ENCODE results near the gene LGALS4.

LGALS4 gene

GRCh38 chr19:38781058-38781457, 31.7 kb downstream of the LGALS4 start:
- H3K4me2 ChIP-seq (ENCODE audit: low read length, poor library complexity, severe bottlenecking) = no peak overlapping the region
- no peak overlapping the region for H3K4ac ChIP-seq (ENCODE audit: low read depth in 1 of 2, low read length in 2 of 2)
- H3K4me3 ChIP-seq (ENCODE audit: insufficient read depth in 1 of 2, low read depth in 1 of 2, low read length in 2 of 2) = no peak overlapping the region
- peaks cover 2% of the 10 kb centered on the region for H3K4me1 ChIP-seq (ENCODE audit: control insufficient read depth, insufficient read depth, low read depth, low read length)
- H2AFZ ChIP-seq (ENCODE audit: low read depth, low read length) = no peak overlapping the region
- 82% methylated on average over 7 of the region's 7 CpGs for WGBS
- H3K23ac ChIP-seq (ENCODE audit: low read length in 2 of 2) = no peak overlapping the region
- no peak overlapping the region for H2BK120ac ChIP-seq (ENCODE audit: low read depth, low read length)
- H3K14ac ChIP-seq (ENCODE audit: low read length in 2 of 2) = no peak overlapping the region
- no peak overlapping the region for H2BK5ac ChIP-seq (ENCODE audit: low read depth, low read length, poor library complexity, severe bottlenecking)
- H3K79me1 ChIP-seq (replicated peaks; ENCODE audit: low read length, poor library complexity, severe bottlenecking) = no peaks in the 10 kb centered on the region
- H3K27me3 ChIP-seq (ENCODE audit: control insufficient read depth in 1 of 2, insufficient read depth in 1 of 2, low read length in 2 of 2) = peaks cover 7 to 16% of the 10 kb centered on the region in 2 experiments
- no peaks in the 10 kb centered on the region for H3K9me3 ChIP-seq (ENCODE audit: control insufficient read depth, low read length)
- no peaks in the 10 kb centered on the region for H3K36me3 ChIP-seq (ENCODE audit: control insufficient read depth in 1 of 2, insufficient read depth in 2 of 2, low read depth in 1 of 2, low read length in 2 of 2)
- no peak overlapping the region for H2AK5ac ChIP-seq (ENCODE audit: low read length, severe bottlenecking)
- H3K18ac ChIP-seq (ENCODE audit: low read depth in 1 of 2, low read length in 2 of 2) = no peak overlapping the region
- no peak overlapping the region for H4K91ac ChIP-seq (ENCODE audit: low read length)
- DNase-seq = no peak
- no peak overlapping the region for H2BK12ac ChIP-seq (ENCODE audit: low read length in 2 of 2)
- H4K8ac ChIP-seq (ENCODE audit: low read length) = no peak overlapping the region
- H3K27ac ChIP-seq (ENCODE audit: low read length, poor library complexity, severe bottlenecking) = no peak overlapping the region
- no peak overlapping the region for H2BK15ac ChIP-seq (ENCODE audit: low read depth, poor library complexity, severe bottlenecking)
- H3K9ac ChIP-seq (ENCODE audit: low read length) = no peak overlapping the region

- H2BK120ac ChIP-seq (ENCODE audit: low read depth, low read length) = no peak overlapping the region
- no peaks in the 10 kb centered on the region for H3K36me3 ChIP-seq (ENCODE audit: control insufficient read depth in 1 of 2, insufficient read depth in 2 of 2, low read depth in 1 of 2, low read length in 2 of 2)
- no peak overlapping the region for H3K14ac ChIP-seq (ENCODE audit: low read length in 2 of 2)
- no peak overlapping the region for H4K91ac ChIP-seq (ENCODE audit: low read length)
- no peak overlapping the region for H2BK5ac ChIP-seq (ENCODE audit: low read depth, low read length, poor library complexity, severe bottlenecking)
- H2AK5ac ChIP-seq (ENCODE audit: low read length, severe bottlenecking) = no peak overlapping the region
- H3K23ac ChIP-seq (ENCODE audit: low read length in 2 of 2) = no peak overlapping the region
- H3K27ac ChIP-seq (ENCODE audit: low read length, poor library complexity, severe bottlenecking) = no peak overlapping the region
- no peak overlapping the region for H3K4me2 ChIP-seq (ENCODE audit: low read length, poor library complexity, severe bottlenecking)
- WGBS = 84% methylated on average over 7 of the region's 7 CpGs
- no peaks in the 10 kb centered on the region for H3K9me3 ChIP-seq (ENCODE audit: control insufficient read depth, low read length)
- no peak overlapping the region for H2BK12ac ChIP-seq (ENCODE audit: low read length in 2 of 2)
- DNase-seq = no peak
- no peak overlapping the region for H3K18ac ChIP-seq (ENCODE audit: low read depth in 1 of 2, low read length in 2 of 2)
- no peak overlapping the region for H2AFZ ChIP-seq (ENCODE audit: low read depth, low read length)
- peaks cover 7 to 16% of the 10 kb centered on the region in 2 experiments for H3K27me3 ChIP-seq (ENCODE audit: control insufficient read depth in 1 of 2, insufficient read depth in 1 of 2, low read length in 2 of 2)
- H3K9ac ChIP-seq (ENCODE audit: low read length) = no peak overlapping the region
- H3K79me1 ChIP-seq (replicated peaks; ENCODE audit: low read length, poor library complexity, severe bottlenecking) = no peaks in the 10 kb centered on the region
- H3K4ac ChIP-seq (ENCODE audit: low read depth in 1 of 2, low read length in 2 of 2) = no peak overlapping the region
- no peak overlapping the region for H2BK15ac ChIP-seq (ENCODE audit: low read depth, poor library complexity, severe bottlenecking)
- H3K4me3 ChIP-seq (ENCODE audit: insufficient read depth in 1 of 2, low read depth in 1 of 2, low read length in 2 of 2) = no peak overlapping the region
- H3K4me1 ChIP-seq (ENCODE audit: control insufficient read depth, insufficient read depth, low read depth, low read length) = peaks cover 2% of the 10 kb centered on the region
- H4K8ac ChIP-seq (ENCODE audit: low read length) = no peak overlapping the region
Observed at GRCh38 chr19:38780443-38780842, 32.3 kb downstream of the LGALS4 start.

GRCh38 chr19:38778733-38779132, 34.0 kb downstream of the LGALS4 start:
- Histone ChIP-seq H3K79me1 (replicated peaks; ENCODE audit: low read length, poor library complexity, severe bottlenecking) (no peaks in the 10 kb centered on the region), H3K27ac (ENCODE audit: low read length, poor library complexity, severe bottlenecking) (no peak overlapping the region), H2BK15ac (ENCODE audit: low read depth, poor library complexity, severe bottlenecking) (no peak overlapping the region), H2BK12ac (ENCODE audit: low read length in 2 of 2) (no peak overlapping the region), H4K91ac (ENCODE audit: low read length) (no peak overlapping the region), H3K4me1 (ENCODE audit: control insufficient read depth, insufficient read depth, low read depth, low read length) (peaks cover 4% of the 10 kb centered on the region), H3K9ac (ENCODE audit: low read length) (no peak overlapping the region), H2BK120ac (ENCODE audit: low read depth, low read length) (no peak overlapping the region), H3K23ac (ENCODE audit: low read length in 2 of 2) (peak overlapping the region in 1 of 2 experiments; percentile 6), H2AK5ac (ENCODE audit: low read length, severe bottlenecking) (no peak overlapping the region), H3K9me3 (ENCODE audit: control insufficient read depth, low read length) (no peaks in the 10 kb centered on the region), H3K4ac (ENCODE audit: low read depth in 1 of 2, low read length in 2 of 2) (no peak overlapping the region), H2BK5ac (ENCODE audit: low read depth, low read length, poor library complexity, severe bottlenecking) (no peak overlapping the region), H3K18ac (ENCODE audit: low read depth in 1 of 2, low read length in 2 of 2) (no peak overlapping the region), H4K8ac (ENCODE audit: low read length) (no peak overlapping the region), H3K4me3 (ENCODE audit: insufficient read depth in 1 of 2, low read depth in 1 of 2, low read length in 2 of 2) (no peak overlapping the region), H3K14ac (ENCODE audit: low read length in 2 of 2) (no peak overlapping the region), H2AFZ (ENCODE audit: low read depth, low read length) (no peak overlapping the region), H3K4me2 (ENCODE audit: low read length, poor library complexity, severe bottlenecking) (no peak overlapping the region), H3K27me3 (ENCODE audit: control insufficient read depth in 1 of 2, insufficient read depth in 1 of 2, low read length in 2 of 2) (peaks cover 7 to 16% of the 10 kb centered on the region in 2 experiments), H3K36me3 (ENCODE audit: control insufficient read depth in 1 of 2, insufficient read depth in 2 of 2, low read depth in 1 of 2, low read length in 2 of 2) (no peaks in the 10 kb centered on the region)
- 69% methylated on average over 7 of the region's 7 CpGs for WGBS
- DNase-seq = no peak

GRCh38 chr19:38774181-38774950, 38.4 kb downstream of the LGALS4 start:
- Histone ChIP-seq H2BK120ac (ENCODE audit: low read depth, low read length) (peak overlapping the region; percentile 19), H3K27me3 (ENCODE audit: control insufficient read depth in 1 of 2, insufficient read depth in 1 of 2, low read length in 2 of 2) (peaks cover 0 to 5% of the 10 kb centered on the region in 2 experiments), H3K27ac (ENCODE audit: low read length, poor library complexity, severe bottlenecking) (no peak overlapping the region), H3K4me2 (ENCODE audit: low read length, poor library complexity, severe bottlenecking) (no peak overlapping the region), H4K91ac (ENCODE audit: low read length) (peak overlapping the region; percentile 43), H2AFZ (ENCODE audit: low read depth, low read length) (no peak overlapping the region), H2BK5ac (ENCODE audit: low read depth, low read length, poor library complexity, severe bottlenecking) (no peak overlapping the region), H3K14ac (ENCODE audit: low read length in 2 of 2) (no peak overlapping the region), H3K9ac (ENCODE audit: low read length) (no peak overlapping the region), H3K9me3 (ENCODE audit: control insufficient read depth, low read length) (no peaks in the 10 kb centered on the region), H3K4me1 (ENCODE audit: control insufficient read depth, insufficient read depth, low read depth, low read length) (peaks cover 5% of the 10 kb centered on the region), H2BK15ac (ENCODE audit: low read depth, poor library complexity, severe bottlenecking) (no peak overlapping the region), H3K36me3 (ENCODE audit: control insufficient read depth in 1 of 2, insufficient read depth in 2 of 2, low read depth in 1 of 2, low read length in 2 of 2) (no peaks in the 10 kb centered on the region), H2BK12ac (ENCODE audit: low read length in 2 of 2) (peak overlapping the region in 1 of 2 experiments; percentile 54), H4K8ac (ENCODE audit: low read length) (no peak overlapping the region), H3K18ac (ENCODE audit: low read depth in 1 of 2, low read length in 2 of 2) (no peak overlapping the region), H3K4me3 (ENCODE audit: insufficient read depth in 1 of 2, low read depth in 1 of 2, low read length in 2 of 2) (no peak overlapping the region), H3K79me1 (replicated peaks; ENCODE audit: low read length, poor library complexity, severe bottlenecking) (no peaks in the 10 kb centered on the region), H3K4ac (ENCODE audit: low read depth in 1 of 2, low read length in 2 of 2) (no peak overlapping the region), H3K23ac (ENCODE audit: low read length in 2 of 2) (no peak overlapping the region), H2AK5ac (ENCODE audit: low read length, severe bottlenecking) (no peak overlapping the region)
- DNase-seq = no peak
- 73% methylated on average over 7 of the region's 13 CpGs for WGBS
